HG02970 (cell line): ENCODE measurements around the gene STOM.

Experiments
- ATAC-seq: cut with Tn5 transposase; IDR thresholded peaks from one replicate; pipeline ENCODE4 v1.9.1; 2021; ENCODE audit warnings: mild to moderate bottlenecking, moderate library complexity, moderate number of reproducible peaks; ENCODE audit not compliant: unreplicated experiment, low FRiP score

Gene STOM

DNA sequence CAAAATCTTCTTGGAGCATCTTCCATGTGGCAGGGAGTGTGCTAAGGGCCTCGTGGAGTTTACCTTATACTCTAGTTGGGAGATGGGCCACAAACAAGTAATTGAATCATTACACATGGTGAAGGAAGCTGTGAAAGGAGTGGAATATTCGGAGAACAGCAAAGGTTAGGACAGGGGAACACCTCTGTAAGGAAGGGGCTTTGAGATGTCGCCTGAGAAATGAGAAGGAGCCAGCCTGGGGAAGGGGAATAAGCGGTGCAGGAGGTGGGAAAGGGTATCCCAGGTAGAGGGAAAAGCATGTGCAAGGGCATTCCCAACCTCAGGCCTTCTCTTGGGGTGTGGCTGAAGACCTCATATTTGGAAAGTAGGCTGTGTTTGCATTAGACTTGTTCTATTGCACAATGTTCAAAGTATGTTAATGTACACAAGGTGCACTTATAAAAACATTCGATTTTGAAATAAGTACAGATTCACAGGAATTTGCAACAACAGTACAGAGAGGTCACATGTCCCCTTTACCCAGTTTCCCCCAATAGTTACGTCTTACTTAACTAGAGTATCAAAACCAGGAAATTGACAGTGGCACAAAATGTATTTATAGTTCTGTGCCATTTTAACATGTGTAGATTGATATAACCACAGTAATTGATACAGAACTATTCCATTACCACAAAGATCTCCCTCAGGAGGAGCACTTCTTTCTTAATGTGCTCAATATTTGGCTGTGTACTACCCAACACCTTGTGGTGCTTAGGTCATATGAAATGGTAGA lies 2.4 kb upstream of the STOM start:
- no peak for ATAC-seq

DNA sequence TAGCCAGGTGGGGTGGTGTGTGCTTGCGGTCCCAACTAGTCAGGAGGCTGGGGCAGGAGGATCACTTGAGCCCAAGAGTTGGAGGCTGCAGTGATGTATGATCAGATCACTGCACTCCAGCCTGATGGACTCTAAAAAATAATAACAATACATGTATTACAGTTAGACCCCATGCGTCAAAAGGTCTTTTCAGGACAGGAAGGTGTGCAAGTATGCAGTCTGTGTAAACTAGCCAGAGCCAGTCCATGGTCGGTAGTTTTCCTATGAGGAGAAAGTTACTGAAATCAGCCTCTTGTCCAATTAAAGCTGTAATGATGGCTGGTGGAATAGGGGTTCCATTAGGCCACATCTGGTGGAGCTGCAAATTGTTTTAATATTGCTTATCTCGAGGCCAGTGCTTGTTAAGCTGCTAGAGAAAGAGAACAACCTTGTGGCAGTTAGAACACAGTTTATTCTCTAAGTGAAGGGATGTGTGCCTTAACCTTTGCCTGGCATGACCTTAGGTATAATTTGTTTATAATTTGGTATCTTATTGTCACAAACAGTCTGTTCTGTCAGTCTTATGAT lies 1.5 kb upstream of the STOM start:
- ATAC-seq: no peak

DNA sequence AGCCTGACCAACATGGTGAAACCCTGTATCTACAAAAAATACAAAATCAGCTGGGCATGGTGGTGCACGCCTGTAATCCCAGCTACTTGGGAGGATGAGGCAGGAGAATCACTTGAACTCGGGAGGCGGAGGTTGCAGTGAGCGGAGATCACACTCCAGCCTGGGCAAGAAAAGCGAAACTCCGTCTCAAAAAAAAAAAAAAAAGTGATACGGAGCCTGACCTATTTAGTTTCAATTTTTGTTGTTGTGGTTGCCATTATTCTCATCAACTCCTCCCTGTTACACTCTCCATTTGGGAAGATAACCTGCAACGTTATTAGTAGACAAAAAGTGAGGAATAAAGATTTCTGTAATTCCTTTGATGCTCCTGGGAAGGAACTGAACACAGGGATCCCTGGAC lies 1.3 kb downstream of the STOM start:
- ATAC-seq: no peak

DNA sequence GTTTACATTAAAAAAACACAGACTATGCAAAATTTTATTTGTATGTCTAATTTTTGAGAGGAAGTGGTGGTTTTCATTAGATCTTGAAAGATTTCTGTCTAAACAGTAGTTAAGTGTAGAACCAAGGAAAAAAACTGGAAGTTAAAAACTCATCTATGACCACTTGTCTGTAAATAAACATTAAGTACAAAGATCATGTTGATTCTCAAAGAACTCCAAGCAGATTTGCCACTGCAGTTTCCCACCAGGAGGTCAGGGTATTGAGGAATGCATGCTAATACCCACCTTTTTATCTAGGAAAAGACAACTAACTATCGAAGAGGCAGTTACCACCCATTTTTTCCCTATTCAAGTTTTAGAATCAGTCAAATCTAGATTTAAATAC lies 1.9 kb downstream of the STOM start:
- ATAC-seq: no peak

DNA sequence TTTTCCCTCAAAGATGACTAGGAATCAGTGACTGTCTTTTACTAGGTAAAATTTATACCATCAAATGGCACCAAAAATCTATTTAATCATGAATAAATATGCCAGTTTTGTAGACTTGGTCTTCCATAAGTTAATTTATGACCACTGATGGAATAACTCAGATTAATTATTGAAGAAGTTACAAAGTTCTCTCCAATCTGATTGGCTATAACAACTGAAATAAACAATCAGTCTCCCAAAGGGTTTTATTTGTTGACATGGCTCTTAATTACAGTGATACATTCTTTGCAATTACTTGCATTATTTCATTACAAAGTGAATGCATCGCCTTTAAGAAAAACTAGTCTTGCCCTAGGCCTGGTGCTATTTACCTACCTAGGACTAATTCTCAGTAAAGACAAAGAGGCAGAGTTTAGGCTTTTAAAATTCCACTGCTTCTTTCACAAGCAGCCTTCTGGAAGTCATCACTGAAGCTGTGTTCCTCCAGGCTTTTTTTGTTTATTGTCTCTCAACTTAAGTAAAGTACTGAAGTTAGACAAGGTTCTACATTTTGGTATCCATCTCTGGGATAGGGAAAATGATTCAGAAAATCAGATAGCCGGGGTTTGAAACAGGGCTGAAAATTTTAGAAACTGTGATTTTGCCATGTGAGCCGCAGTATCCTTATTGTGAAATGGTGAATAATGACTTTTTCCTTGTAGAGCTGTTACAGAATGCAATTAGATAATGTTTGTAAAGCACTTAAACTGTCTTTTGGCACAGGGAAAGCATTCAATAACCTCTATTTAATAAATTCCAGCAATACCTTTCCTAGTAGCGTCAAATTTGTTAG lies 2.5 kb downstream of the STOM start:
- ATAC-seq: no peak

DNA sequence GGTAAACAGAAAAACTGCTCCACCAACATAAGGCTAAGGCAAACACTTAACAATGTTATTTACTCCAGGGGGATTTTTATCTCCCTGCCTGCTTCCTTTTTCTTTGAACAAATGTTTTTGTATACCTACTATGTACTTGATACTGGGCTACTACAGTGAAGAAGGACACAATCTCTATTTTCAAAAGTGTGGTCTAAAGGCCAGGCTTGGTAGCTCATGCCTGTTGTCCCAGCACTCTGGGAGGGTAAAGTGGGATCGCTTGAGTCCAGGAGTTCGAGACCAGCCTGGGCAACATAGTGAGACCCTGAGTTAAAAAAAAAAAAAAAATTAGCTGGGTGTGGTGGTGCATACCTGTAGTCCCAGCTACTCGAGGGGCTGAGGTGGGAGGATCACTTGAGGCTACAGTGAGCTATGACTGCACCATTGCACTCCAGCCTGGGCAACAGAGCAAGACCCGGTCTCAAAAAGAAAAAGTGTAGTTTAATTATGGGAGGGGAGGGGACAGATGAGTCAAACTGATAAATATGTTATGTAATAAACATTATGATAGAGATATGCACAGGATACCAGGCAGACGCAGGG lies 3.3 kb downstream of the STOM start:
- ATAC-seq: no peak

DNA sequence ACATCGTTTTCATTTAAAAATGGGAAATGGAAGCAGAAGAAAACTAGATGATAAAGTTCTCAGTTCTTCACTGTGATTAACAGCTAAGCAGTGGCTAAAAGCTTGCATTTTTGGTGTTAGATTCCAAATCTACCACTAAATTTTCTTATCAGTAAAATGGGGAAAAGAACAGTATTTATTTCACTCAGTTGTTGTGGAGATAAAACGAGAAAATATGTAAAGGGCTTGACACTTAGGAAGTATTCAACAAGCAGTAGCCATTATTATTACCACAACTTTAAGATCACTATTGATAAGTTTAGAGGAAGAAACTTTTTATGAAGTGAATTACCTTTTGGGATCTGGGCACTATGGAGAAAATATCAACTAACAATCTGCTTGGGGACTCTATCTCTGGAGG lies 4.5 kb downstream of the STOM start:
- no peak for ATAC-seq

DNA sequence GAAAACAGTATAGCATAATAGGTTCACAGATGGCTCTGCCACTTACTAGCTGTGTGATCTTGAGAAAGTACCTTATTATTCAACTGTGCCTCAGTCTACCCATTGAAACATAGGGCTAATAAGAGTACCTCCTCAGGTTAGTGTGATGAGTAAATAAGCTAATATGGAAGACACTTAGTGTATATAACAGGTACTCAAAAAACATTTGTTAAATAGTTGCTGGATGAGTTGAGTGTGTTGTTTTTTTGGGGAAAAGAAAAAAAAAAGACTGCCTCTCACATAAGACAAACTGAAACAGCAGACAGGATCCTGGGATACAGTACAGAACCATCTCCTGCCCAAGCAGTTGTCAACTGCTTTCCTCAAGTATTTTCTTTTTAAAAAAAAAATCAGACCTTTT lies 5.2 kb downstream of the STOM start:
- ATAC-seq: no peak

DNA sequence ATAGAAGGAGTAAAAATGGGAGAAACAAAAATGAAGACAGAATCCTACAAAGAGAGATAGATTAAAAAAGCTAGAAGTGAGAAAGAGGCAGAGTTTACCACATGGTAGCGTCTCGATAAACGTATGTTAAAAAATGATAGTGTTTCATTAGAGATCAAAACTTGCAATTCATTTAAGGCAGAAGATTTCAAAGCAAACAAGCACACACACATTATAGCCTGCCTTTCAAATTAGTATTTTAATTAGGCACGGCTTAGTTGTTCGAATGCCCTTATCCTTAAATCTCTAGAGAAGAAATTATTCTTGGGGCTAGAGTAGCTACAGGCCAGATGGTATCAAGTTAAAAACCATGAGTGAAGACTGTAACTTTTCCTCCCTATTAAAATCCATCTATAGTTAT lies 6.0 kb downstream of the STOM start:
- ATAC-seq: no peak

DNA sequence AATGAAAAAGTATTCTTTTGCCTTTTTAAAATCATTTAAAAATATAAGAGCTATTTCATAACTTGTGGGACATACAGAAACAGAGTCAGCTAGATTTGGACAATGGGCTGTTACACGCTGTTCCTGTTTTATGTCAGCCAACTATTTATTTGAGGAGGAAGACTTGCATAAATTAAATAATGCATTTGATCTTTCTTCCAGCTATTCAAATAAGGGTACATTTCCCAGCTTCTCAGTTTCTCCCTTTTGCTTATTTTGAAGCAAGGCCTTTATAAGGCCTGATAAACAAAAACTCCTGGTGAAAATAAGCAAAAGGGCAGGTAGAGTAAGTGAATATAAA lies 6.5 kb downstream of the STOM start:
- no peak for ATAC-seq

DNA sequence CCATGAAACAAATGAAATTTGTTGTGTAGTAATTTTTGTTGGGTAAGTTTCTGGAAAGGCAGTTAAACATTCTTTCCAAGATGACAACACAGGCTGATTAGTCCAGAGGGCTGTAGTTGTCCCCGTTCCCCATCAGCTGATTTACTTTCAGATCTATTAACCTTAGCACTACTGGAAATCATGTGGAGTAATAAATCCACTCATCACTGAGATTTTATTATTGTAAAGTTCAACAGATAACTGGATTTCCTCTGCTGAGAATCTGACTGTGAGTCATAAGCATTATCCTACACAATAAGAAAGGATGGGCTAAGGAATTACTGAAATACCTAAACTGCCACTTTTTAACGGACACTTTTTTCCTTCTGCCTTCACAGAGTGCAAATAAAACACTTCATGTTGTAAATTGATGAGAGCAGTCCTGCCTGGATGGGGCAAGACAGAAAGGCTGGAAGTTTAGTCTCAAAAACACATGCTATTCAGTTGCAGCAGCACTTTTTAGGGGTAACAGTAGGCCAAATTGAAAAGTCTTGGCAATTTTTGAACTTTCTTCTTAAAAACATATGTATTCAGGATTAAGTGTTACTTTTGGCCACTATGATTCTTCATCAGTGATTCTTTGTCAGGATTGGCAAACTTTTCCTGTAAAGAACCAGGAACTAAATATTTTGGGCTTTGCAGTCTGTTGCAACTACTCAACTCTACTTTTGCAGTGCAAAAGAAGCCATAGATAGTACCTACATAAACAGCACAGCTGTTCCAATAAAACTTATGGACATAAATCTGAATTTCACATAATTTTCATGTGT lies 7.0 kb downstream of the STOM start:
- ATAC-seq: no peak

DNA sequence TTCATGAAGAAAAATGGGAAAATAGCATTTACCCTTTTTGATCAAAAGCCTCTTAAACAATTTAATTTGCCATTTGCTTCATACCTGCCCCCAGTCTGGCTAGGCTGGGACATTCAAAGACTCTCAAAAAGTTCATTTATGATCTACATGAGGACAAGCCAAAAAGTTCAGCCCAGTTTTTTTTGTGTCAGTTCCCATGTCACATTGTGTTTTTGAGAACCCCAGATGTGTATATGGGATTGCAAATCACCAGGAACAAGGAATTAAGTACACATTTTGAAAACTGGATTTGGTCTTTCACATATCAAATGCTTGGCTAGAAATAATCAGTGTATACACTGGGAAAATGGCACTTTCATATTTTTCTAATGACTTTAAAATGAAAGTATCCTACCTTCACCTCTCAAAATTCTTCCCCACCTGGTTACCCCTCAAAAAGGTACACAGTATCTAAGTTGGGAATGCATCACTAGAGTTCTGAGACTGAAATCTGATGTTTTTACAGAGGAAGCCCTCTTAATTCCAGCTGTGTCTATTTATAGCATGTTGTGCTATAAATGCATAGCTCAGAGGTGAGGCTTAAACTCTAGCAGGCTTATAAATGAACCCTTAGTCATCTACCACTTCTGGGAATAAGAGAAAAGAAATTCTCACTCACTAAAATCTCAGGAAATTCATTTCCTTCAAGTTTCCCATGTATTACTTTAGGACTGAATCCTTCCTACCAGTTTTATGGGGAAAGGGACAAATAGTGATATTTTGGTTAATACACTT lies 9.3 kb downstream of the STOM start:
- no peak for ATAC-seq

DNA sequence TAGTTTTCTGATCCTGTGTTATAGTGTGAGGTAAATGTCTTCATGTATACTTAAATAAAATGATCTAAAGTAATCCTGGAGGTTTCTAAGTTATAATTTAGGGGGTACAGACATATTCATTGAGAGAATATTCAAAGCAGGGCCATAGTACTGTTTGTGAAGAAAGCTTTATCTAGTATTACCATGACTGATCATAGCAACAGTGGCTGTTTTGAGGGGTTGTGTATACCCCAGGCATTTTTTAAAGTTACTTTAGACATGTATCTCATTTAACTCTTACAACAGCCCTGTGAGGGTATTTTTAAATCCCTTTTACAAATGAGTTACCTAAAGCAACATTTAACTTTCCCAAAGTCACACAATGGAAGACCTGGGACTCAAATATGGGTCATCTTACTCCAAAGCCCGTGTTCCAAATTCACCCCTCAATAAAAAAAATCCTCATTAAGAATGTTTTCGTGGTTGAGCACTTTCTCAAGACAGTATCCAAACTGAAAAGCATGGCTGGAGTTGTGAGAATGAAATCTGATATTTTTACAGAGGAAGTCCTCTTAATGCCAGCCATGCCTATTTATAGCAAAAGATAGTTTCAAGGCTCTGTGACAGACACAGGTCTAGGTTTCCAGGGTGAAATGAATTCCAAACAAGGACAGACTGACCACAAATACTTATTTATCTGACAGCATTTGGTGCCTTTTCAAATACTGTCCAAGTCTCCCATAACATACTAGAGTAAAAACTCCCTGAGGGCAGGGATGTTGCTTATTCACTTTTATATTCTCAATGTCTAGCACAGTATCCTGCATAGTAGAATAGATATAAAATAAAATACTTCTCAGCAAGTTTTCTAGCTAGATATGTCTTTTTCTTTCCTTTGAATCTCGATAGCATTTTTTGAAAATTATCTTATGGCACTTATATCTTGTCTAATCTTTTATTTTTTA lies 10.4 kb downstream of the STOM start:
- no peak for ATAC-seq

DNA sequence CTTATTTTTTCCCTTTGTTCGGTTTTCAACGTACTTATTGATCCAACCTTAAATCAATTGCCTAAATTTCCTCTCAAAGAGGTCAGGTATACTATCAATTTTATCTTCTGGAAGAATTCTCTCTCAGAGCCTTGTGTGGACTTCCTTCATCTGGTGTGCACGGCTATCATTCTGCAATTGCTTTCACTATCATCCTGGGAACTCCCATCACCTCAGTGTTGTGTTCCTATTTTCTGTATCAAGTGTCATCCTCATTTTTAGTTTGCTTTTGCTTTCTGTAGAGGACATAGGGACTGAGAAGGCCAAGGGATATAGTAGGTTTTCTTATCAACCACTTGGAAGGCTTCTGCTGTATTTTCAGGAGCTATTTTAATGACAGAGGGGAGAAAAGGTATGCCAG lies 11.3 kb downstream of the STOM start:
- no peak for ATAC-seq

DNA sequence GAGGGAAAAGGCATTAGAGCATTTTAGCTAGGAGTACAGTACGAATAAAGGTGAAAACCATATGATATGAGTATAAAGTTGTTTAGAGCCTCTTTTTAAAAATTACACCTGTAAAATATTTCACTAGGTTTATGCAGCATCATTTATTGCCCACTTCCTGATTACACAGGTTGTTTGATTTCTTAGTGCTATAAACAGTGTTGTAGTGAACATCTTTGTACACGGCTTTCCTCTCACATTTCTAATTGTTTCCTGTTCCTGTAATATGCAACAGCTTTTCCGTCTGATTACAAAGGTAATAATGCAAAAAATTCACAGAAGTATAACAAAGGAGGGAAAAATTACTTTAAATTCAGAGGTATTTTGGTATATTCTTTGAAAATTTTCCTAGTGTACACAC lies 13.0 kb downstream of the STOM start:
- no peak for ATAC-seq

DNA sequence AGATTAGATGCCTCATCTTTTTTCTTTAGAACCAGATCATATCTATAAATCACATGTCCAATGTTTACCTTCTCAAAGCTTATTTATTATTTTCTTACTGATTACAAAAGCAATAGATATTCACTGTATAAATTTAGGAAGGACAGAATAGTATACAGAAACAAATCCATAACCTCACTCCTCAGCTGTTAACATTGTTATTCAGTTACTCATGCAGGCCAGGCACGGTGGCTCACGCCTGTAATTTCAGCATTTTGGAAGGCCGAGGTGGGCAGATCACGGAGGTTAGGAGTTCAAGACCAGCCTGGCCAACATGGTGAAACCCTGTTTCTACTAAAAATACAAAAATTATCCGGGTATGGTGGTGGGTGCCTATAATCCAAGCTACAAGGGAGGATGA lies 15.3 kb downstream of the STOM start:
- ATAC-seq: no peak

DNA sequence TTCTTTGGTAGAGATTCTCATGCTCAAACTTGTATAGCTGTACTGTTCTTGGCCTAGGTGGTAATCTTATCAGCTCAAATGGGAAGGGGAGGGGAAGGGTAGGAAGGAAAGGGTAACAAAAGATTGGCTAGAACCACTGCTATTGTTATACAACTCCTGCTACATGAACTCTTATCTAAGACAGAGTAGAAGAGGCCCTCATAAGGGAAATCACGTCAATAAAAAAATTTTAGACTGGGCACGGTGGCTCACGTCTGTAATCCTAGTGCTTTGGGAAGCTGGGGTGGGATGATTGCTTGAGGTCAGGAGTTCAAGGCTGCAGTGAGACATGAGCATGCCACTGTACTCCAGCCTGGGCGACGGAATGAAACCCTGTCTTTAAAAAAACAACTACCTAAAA lies 15.9 kb downstream of the STOM start:
- ATAC-seq: no peak

DNA sequence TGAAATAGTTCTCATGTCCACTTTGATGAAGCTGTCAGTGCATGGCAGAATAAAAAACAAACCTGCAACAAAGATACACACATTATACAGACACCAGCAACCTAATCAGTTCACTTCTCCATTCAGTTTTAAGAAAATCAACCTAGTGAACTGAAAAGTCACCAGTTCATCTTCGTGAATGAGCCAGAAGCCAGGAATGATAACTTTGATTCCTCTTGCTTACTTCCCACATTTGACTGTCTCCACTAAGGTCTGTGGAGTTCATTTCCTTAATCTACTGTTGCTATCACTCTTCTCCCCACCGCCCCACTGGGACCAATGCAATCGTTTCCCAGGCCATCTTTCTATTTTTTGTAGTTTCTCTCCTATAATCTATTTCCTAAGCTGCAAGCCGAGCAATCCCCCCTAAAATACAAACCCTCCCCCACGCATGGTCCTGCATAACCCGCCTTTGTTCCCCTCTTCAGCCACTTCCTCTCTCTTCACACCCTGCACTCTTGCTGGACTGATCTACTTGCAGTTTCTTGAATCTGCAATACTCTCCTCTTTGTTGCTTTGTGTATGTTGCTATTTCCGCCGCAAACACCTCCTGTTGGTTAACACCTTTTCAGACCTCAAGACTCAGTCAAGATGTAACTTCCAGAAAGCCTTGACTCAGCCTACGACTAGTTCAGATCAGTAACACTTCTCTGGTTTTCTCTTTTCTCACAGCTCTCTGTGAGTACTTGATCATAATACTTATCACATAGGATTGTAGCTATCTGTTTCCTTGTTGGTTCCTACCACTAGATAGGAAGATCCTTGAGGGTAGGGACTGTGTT lies 16.6 kb downstream of the STOM start:
- no peak for ATAC-seq
